Testis (tissue), 3 donors: ENCODE data around the gene SND1. TPM values are rescaled to one million over a fixed set of nuclear protein-coding genes. Genes with fewer than 3 reads are reported as not detected.

Experiments
- DNase-seq: peaks from one replicate; pipeline ENCODE4 v3.0.0-alpha.2; 2019
- H3K27ac ChIP-seq, 2 donors: fragments of 200-600 bp; sonication (generic); one replicate each; pipeline ENCODE4 v1.5.1; 2019
- H3K27me3 ChIP-seq: fragments of 200-600 bp; sonication (generic); one replicate; pipeline ENCODE4 v1.5.1; 2019
- H3K36me3 ChIP-seq: fragments of 200-600 bp; sonication (generic); one replicate; pipeline ENCODE4 v1.5.1; 2017; ENCODE audit warnings: low read depth; ENCODE audit errors: missing control alignments
- H3K4me1 ChIP-seq: fragments of 200-600 bp; sonication (generic); one replicate; pipeline ENCODE4 v1.5.1; 2019
- H3K4me3 ChIP-seq, 2 donors: fragments of 200-600 bp; sonication (generic); one replicate each; pipeline ENCODE4 v1.5.1; 2017 to 2019
- H3K9me3 ChIP-seq: fragments of 200-600 bp; sonication (generic); one replicate; pipeline ENCODE4 v1.5.1; 2017
- POLR2A ChIP-seq: fragments of 450-650 bp; IDR thresholded peaks from one replicate; pipeline ENCODE4 v1.6.1; 2017; ENCODE audit warnings: antibody characterized with exemption, mild to moderate bottlenecking, moderate library complexity
- WGBS, 2 donors: methylation state at CpG; one replicate each; pipeline ENCODE4 v1.1.5; 2018; 5-methylcytosine and 5-hydroxymethylcytosine counted together
- intact Hi-C: fragments of 100-400 bp; cut with DNase I; formaldehyde crosslinking; loops from one replicate; pipeline ENCODE4 v1.15.1; 2023; ENCODE audit warnings: low total_unique reads
- polyA plus RNA-seq: library from polyadenylated mRNA; stranded (reverse); fragments of 350-450 nt; fragmentation: Illumina TruSeq; extraction: RNeasy Lipid Tissue Mini Kit (QIAGEN cat#74804); gene quantifications from one replicate; pipeline ENCODE4 v1.2.3, GENCODE V29; 2014; ENCODE audit warnings: low read depth, low replicate concordance; ENCODE audit not compliant: insufficient read depth
- total RNA-seq, 2 donors: library from RNA; depleted of rRNA; stranded (reverse); fragments of >200 nt; gene quantifications; one replicate each; pipeline ENCODE4 v1.2.3, GENCODE V29; 2016
- TF ChIP-seq, protein P1 (sequence below), 3 experiments: fragments of 450-650 bp in 2 of 3; fragments of 200-600 bp in 1 of 3; sonication (generic) in 1 of 3; IDR thresholded peaks; one replicate each; pipeline ENCODE4 v1.5.1; 2016 to 2019; ENCODE audit warnings: antibody characterized with exemption in 3 of 3, mild to moderate bottlenecking in 2 of 3, moderate library complexity in 1 of 3

Gene SND1
- total and polyA plus RNA-seq, 3 donors from 2014 or later: 132 to 207 (median 179) TPM

DNA sequence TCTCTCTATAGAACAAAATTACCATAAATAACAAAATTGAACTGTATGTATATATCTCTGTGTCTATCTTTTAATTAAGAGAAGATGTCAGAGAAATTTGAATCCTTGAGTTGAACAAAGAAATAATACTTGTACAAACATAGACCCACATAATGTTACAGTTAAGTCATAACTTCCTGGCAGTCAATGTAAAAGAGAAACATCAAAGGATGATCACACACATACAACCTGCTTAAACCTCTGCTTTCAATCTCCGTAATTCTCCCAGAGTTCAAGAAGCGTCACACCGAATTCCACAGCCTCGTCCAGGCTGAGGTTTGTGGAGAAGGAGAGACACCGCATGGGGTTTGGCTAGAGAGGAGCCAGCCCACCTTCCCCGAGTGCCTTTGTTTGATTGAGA lies 419.4 kb downstream of the SND1 start:
- no peaks in the 10 kb centered on the region for H3K4me1 ChIP-seq
- no peak for TF ChIP-seq POLR2A
- intact Hi-C loops: no loop called here
- no peaks in the 10 kb centered on the region for H3K27me3 ChIP-seq
- no peak for DNase-seq
- no peak overlapping the region for H3K27ac ChIP-seq
- H3K36me3 ChIP-seq: no peaks in the 10 kb centered on the region
- no peak overlapping the region for H3K4me3 ChIP-seq
- 93 to 94% methylated on average over 6 of the region's 6 CpGs for WGBS, 2 donors
- no peaks in the 10 kb centered on the region for H3K9me3 ChIP-seq

DNA sequence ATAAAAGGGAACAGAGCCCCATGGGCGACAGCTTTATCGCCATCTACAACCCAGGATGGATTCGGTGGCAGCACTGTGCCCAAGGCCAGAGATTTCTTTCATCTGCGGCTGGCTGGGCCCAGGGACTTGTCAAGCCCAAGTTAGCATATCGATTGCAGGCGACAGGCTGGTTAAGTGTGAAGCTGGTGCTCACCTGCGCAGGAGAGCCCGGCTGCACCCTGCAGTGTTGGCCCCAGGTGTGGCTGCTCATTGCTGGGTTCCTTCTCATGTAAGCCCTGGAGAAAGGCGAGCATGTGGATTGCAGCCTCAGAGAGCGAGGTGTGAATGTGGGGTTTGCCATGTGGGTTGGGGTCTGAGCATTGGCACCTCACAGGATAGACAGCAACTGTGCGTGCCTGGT lies 419.8 kb downstream of the SND1 start:
- WGBS, 2 donors: 73 to 91% methylated on average over 2 to 11 of the region's 11 CpGs
- Histone ChIP-seq H3K36me3 (no peaks in the 10 kb centered on the region), H3K27me3 (no peaks in the 10 kb centered on the region), H3K4me3 (no peak overlapping the region), H3K4me1 (no peaks in the 10 kb centered on the region), H3K9me3 (no peaks in the 10 kb centered on the region), H3K27ac (no peak overlapping the region)
- intact Hi-C loops: no loop called here
- DNase-seq: no peak
- TF ChIP-seq, protein P1, sequence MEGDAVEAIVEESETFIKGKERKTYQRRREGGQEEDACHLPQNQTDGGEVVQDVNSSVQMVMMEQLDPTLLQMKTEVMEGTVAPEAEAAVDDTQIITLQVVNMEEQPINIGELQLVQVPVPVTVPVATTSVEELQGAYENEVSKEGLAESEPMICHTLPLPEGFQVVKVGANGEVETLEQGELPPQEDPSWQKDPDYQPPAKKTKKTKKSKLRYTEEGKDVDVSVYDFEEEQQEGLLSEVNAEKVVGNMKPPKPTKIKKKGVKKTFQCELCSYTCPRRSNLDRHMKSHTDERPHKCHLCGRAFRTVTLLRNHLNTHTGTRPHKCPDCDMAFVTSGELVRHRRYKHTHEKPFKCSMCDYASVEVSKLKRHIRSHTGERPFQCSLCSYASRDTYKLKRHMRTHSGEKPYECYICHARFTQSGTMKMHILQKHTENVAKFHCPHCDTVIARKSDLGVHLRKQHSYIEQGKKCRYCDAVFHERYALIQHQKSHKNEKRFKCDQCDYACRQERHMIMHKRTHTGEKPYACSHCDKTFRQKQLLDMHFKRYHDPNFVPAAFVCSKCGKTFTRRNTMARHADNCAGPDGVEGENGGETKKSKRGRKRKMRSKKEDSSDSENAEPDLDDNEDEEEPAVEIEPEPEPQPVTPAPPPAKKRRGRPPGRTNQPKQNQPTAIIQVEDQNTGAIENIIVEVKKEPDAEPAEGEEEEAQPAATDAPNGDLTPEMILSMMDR (IDR thresholded peaks at IDR 0.05): no peak
- TF ChIP-seq POLR2A: no peak

DNA sequence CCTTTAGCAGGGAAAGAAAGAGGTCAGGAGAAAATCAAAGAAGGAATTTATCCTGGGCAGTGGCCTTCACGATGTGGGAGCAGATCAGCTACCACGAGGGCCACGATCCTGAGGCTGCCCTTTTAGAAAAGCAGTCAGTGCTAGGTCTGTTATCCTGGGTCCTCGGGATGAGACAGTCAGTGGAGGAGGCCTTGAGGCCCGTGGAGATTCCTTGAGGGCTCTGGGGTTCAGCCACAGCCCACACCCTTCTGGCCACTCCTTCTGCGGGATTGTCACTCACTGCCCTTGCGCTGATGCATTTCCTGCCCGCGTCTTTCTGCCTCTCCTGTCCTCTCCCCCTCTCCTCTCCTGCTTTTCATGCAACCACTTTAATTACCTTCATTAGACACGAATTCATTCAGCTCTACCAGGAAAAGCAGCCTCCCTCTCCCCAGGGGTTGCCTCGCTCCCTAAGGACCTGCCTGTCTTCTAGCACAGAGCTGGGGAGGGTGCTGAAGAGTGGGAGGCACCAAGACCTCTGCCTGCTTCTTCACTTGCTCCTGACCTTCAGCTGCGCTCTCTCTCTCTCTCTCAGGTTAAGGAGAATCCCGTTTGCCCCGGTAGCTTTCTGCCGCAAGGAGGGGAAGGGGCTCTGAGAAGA lies 421.8 kb downstream of the SND1 start:
- Histone ChIP-seq H3K27me3 (no peaks in the 10 kb centered on the region), H3K4me3 (no peak overlapping the region), H3K4me1 (no peaks in the 10 kb centered on the region), H3K9me3 (no peaks in the 10 kb centered on the region), H3K36me3 (no peaks in the 10 kb centered on the region), H3K27ac (no peak overlapping the region)
- no peak for TF ChIP-seq POLR2A
- TF ChIP-seq, protein P1 (IDR thresholded peaks at IDR 0.05): no peak
- intact Hi-C loops: no loop called here
- 70 to 82% methylated on average over 15 of the region's 15 CpGs for WGBS, 2 donors
- DNase-seq: no peak

DNA sequence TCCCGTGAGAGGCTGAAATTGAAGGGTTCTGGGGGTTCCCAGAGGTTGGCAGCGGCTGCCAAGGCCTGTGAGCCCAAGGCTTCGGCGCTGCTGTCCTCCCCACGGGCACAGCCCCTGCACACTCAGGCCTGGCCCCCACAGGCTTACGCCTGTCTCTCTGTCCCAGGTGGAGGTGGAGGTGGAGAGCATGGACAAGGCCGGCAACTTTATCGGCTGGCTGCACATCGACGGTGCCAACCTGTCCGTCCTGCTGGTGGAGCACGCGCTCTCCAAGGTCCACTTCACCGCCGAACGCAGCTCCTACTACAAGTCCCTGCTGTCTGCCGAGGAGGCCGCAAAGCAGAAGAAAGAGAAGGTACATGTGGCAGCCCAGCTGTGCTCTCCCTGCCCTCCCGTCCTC lies 422.3 kb downstream of the SND1 start:
- H3K4me3 ChIP-seq: no peak overlapping the region
- H3K36me3 ChIP-seq: no peaks in the 10 kb centered on the region
- no peak overlapping the region for H3K27ac ChIP-seq
- H3K27me3 ChIP-seq: no peaks in the 10 kb centered on the region
- WGBS, 2 donors: 79 to 82% methylated on average over 3 to 19 of the region's 19 CpGs
- H3K4me1 ChIP-seq: no peaks in the 10 kb centered on the region
- no peak for DNase-seq
- TF ChIP-seq, protein P1 (IDR thresholded peaks at IDR 0.05): no peak
- TF ChIP-seq POLR2A: no peak
- intact Hi-C loops: no loop called here
- H3K9me3 ChIP-seq: no peaks in the 10 kb centered on the region

DNA sequence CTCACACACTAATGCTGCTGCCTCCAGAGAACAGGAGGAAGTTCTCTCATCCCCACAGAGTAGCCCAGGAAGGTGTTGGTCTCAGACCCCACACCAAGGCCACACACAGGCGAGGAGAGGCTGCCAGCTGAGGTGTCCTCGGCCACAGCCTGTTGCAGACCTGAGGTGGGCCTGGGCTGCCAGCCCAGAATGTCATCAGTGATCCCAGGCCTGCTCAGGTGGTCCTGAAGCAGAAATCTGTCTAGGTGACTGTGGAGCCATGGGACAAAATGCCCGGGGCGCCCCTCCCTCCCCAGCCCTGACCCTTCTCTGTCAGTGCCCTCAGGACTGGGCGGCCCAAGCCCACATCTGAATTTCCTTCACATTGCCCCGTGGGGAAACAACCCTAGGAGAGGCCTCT lies 422.7 kb downstream of the SND1 start:
- H3K9me3 ChIP-seq: no peaks in the 10 kb centered on the region
- intact Hi-C loops: no loop called here
- no peak for DNase-seq
- no peaks in the 10 kb centered on the region for H3K27me3 ChIP-seq
- H3K27ac ChIP-seq: no peak overlapping the region
- no peaks in the 10 kb centered on the region for H3K36me3 ChIP-seq
- no peak overlapping the region for H3K4me3 ChIP-seq
- WGBS, 2 donors: 76 to 86% methylated on average over 3 to 6 of the region's 6 CpGs
- no peaks in the 10 kb centered on the region for H3K4me1 ChIP-seq
- no peak for TF ChIP-seq POLR2A
- TF ChIP-seq, protein P1 (IDR thresholded peaks at IDR 0.05): no peak
